Breast epithelium (tissue), 4 donors: ENCODE data around the gene TMEM100. TPM values are rescaled to one million over a fixed set of nuclear protein-coding genes. Genes with fewer than 3 reads are reported as not detected.

ENCODE experiments used
- DNase-seq, 2 donors: peaks; one replicate each; pipeline ENCODE4 v3.0.0-alpha.2; 2019; ENCODE audit warnings: low spot score in 2 of 2
- H3K27ac ChIP-seq, 2 donors: fragments of 200-600 bp; sonication (generic) in 1 of 2; one replicate each; pipeline ENCODE4 v1.5.1; 2016 to 2019; ENCODE audit warnings: mild to moderate bottlenecking in 1 of 2
- H3K27me3 ChIP-seq, 2 donors: fragments of 200-600 bp; sonication (generic) in 1 of 2; one replicate each; pipeline versions ENCODE4 v1.5.1 to v1.6.0; 2017 to 2019; ENCODE audit warnings: control low read depth in 1 of 2, mild to moderate bottlenecking in 1 of 2
- H3K36me3 ChIP-seq: fragments of 200-600 bp; one replicate; pipeline ENCODE4 v1.5.1; 2019
- H3K4me1 ChIP-seq, 2 donors: fragments of 200-600 bp; sonication (generic); one replicate each; pipeline ENCODE4 v1.5.1; 2016 to 2019; ENCODE audit warnings: control low read depth in 1 of 2
- H3K4me3 ChIP-seq, 3 donors: fragments of 200-600 bp; sonication (generic); 1 replicate in 2 of 3; 2 replicates in 1 of 3; pipeline ENCODE4 v1.5.1; 2016 to 2019; ENCODE audit warnings: mild to moderate bottlenecking in 3 of 3, moderate library complexity in 2 of 3
- H3K9me3 ChIP-seq, 2 donors: fragments of 200-600 bp; sonication (generic) in 1 of 2; one replicate each; pipeline ENCODE4 v1.5.1; 2016 to 2019; ENCODE audit warnings: control low read depth in 1 of 2
- CTCF ChIP-seq, 3 donors: fragments of 450-650 bp; IDR thresholded peaks; one replicate each; pipeline ENCODE4 v1.5.1; 2016 to 2017; ENCODE audit warnings: antibody characterized with exemption in 3 of 3, mild to moderate bottlenecking in 3 of 3, moderate library complexity in 3 of 3
- POLR2A ChIP-seq: fragments of 450-650 bp; IDR thresholded peaks from one replicate; pipeline ENCODE4 v1.6.1; 2016; ENCODE audit warnings: antibody characterized with exemption, mild to moderate bottlenecking, moderate library complexity
- POLR2AphosphoS5 ChIP-seq, 3 donors: sonication (generic); formaldehyde crosslinking; IDR thresholded peaks; one replicate each; pipeline ENCODE4 v1.6.1; 2017; ENCODE audit warnings: antibody characterized with exemption in 3 of 3
- intact Hi-C: fragments of 100-400 bp; cut with DNase I; formaldehyde crosslinking; loops from one replicate; pipeline ENCODE4 v1.15.1; 2023; ENCODE audit warnings: low total_unique reads
- total RNA-seq, 3 donors: library from RNA; depleted of rRNA; stranded (reverse); fragments of >200 nt; gene quantifications; one replicate each; pipeline ENCODE4 v1.1.0, GENCODE V29; 2016

TMEM100 gene
- total RNA-seq, 3 donors from 2014 or later, result 6.7 to 27.2 (median 20.3) TPM

- H3K4me3 ChIP-seq, result no peak overlapping the region
- H3K9me3 ChIP-seq, result no peaks in the 10 kb centered on the region
- peak overlapping the region in 1 of 2 donors; percentile 28 for H3K27ac ChIP-seq
- H3K36me3 ChIP-seq, result no peaks in the 10 kb centered on the region
- no peaks in the 10 kb centered on the region for H3K4me1 ChIP-seq
- no peaks in the 10 kb centered on the region for H3K27me3 ChIP-seq
- intact Hi-C loops, result no loop called here
- no peak for TF ChIP-seq POLR2A
- TF ChIP-seq CTCF (IDR thresholded peaks at IDR 0.05), result no peak
- TF ChIP-seq POLR2AphosphoS5 (IDR thresholded peaks at IDR 0.05), result no peak
- no peak for DNase-seq
Measured at GRCh38 chr17:55706808-55707773, 15.6 kb downstream of the TMEM100 start.

DNA sequence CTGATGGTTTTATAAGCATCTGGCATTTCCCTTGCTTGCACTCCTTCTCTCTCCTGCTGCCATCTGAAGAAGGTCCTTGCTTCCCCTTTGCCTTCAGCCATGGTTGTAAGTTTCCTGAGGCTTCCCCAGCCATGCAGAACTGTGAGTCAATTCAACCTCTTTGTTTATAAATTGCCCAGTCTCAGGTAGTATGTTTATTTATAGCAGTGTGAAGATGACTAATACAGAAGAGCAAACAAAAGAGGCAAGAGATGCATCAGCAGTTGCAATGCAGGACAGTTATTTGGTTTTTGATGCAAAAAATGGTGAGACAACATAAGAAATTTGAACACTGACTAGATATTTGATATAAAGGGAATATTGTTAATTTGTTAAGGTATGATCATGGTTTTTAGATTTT lies 16.8 kb downstream of the TMEM100 start:
- Histone ChIP-seq H3K9me3 (no peaks in the 10 kb centered on the region), H3K27me3 (no peaks in the 10 kb centered on the region), H3K36me3 (no peaks in the 10 kb centered on the region), H3K27ac (no peak overlapping the region), H3K4me1 (no peaks in the 10 kb centered on the region), H3K4me3 (no peak overlapping the region)
- TF ChIP-seq POLR2A (no peak), POLR2AphosphoS5 (IDR thresholded peaks at IDR 0.05) (no peak), CTCF (IDR thresholded peaks at IDR 0.05) (no peak)
- intact Hi-C loops, result no loop called here
- no peak for DNase-seq

DNA sequence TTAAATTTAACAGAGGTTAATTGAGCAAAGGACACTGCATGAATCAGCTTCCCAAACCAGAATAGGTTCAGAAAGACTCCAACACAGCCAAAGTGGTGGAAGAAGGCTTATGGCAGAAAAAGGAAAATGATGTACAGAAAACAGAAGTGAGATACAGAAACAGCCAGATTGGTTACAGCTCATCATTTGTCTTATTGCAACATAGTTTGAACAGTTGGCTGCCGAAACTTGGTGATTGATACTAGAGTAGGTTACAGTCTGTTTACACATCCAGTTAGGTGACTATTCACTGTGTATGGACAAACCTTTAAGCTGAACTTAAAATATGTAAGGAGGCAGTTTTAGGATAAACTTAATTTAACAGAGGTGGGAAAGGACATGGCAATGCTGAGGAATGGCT lies 18.3 kb downstream of the TMEM100 start:
- Histone ChIP-seq H3K4me3 (no peak overlapping the region), H3K27me3 (no peaks in the 10 kb centered on the region), H3K36me3 (no peaks in the 10 kb centered on the region), H3K27ac (no peak overlapping the region), H3K9me3 (no peaks in the 10 kb centered on the region), H3K4me1 (no peaks in the 10 kb centered on the region)
- intact Hi-C loops, result no loop called here
- no peak for DNase-seq
- TF ChIP-seq POLR2AphosphoS5 (IDR thresholded peaks at IDR 0.05) (no peak), POLR2A (no peak), CTCF (IDR thresholded peaks at IDR 0.05) (no peak)

GRCh38 chr17:55702150-55702549 lies 20.5 kb downstream of the TMEM100 start:
- intact Hi-C loops, result no loop called here
- no peak for DNase-seq
- Histone ChIP-seq H3K27me3 (no peaks in the 10 kb centered on the region), H3K9me3 (no peaks in the 10 kb centered on the region), H3K4me1 (no peaks in the 10 kb centered on the region), H3K36me3 (no peaks in the 10 kb centered on the region), H3K27ac (no peak overlapping the region), H3K4me3 (no peak overlapping the region)
- TF ChIP-seq POLR2A (no peak), POLR2AphosphoS5 (IDR thresholded peaks at IDR 0.05) (no peak), CTCF (IDR thresholded peaks at IDR 0.05) (no peak)

GRCh38 chr17:55699181-55699860 lies 23.3 kb downstream of the TMEM100 start:
- Histone ChIP-seq H3K9me3 (no peaks in the 10 kb centered on the region), H3K4me1 (no peaks in the 10 kb centered on the region), H3K27ac (no peak overlapping the region), H3K27me3 (no peaks in the 10 kb centered on the region), H3K36me3 (no peaks in the 10 kb centered on the region), H3K4me3 (no peak overlapping the region)
- intact Hi-C loops, result loop anchor here (5.0 kb wide), 1 partner anchor 42 kb away; no protein-coding TSS in a partner anchor
- DNase-seq, result no peak
- TF ChIP-seq CTCF (IDR thresholded peaks at IDR 0.05) (no peak), POLR2A (no peak), POLR2AphosphoS5 (IDR thresholded peaks at IDR 0.05) (no peak)
